NB4 (cell line): Measurements from ENCODE around the gene C22orf31.

Source experiments
- MYC ChIP-seq: IDR thresholded peaks from 2 replicates; pipeline ENCODE4 v1.6.1; 2011; ENCODE audit warnings: low read depth, low read length
- POLR2A ChIP-seq: IDR thresholded peaks from 2 replicates; pipeline ENCODE4 v1.6.1; 2011; ENCODE audit warnings: mild to moderate bottlenecking; ENCODE audit not compliant: insufficient read length; ENCODE audit errors: extremely low read depth
- TF ChIP-seq, protein P1 (sequence below): IDR thresholded peaks from one replicate; pipeline ENCODE4 v1.5.1; 2012; ENCODE audit warnings: low read depth, low read length
- TF ChIP-seq, protein P2 (sequence below): IDR thresholded peaks from 2 replicates; pipeline ENCODE4 v1.6.1; 2011; ENCODE audit warnings: low read depth, low read length

GRCh38 chr22:29074276-29074772 is 12.7 kb upstream of the C22orf31 start:
- TF ChIP-seq, protein P1, sequence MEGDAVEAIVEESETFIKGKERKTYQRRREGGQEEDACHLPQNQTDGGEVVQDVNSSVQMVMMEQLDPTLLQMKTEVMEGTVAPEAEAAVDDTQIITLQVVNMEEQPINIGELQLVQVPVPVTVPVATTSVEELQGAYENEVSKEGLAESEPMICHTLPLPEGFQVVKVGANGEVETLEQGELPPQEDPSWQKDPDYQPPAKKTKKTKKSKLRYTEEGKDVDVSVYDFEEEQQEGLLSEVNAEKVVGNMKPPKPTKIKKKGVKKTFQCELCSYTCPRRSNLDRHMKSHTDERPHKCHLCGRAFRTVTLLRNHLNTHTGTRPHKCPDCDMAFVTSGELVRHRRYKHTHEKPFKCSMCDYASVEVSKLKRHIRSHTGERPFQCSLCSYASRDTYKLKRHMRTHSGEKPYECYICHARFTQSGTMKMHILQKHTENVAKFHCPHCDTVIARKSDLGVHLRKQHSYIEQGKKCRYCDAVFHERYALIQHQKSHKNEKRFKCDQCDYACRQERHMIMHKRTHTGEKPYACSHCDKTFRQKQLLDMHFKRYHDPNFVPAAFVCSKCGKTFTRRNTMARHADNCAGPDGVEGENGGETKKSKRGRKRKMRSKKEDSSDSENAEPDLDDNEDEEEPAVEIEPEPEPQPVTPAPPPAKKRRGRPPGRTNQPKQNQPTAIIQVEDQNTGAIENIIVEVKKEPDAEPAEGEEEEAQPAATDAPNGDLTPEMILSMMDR, result no peak
- TF ChIP-seq MYC (no peak), POLR2A (no peak)
- TF ChIP-seq, protein P2, sequence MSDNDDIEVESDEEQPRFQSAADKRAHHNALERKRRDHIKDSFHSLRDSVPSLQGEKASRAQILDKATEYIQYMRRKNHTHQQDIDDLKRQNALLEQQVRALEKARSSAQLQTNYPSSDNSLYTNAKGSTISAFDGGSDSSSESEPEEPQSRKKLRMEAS, result no peak
